ENCODE data around the gene KIF21B.

Gene KIF21B

GRCh38 chr1:201023517-201023902, at the start of gene KIF21B:
Gene KIF21B, minus strand, starts transcription at chr1:201023714. Its CDS starts 331 bp downstream, at chr1:201023383.
- DNase-seq (ENCODE audit: low spot score): peak; percentile 88

GRCh38 chr1:201072922-201073321, 49.4 kb upstream of the KIF21B start:
- no peak for DNase-seq (ENCODE audit: low spot score)

GRCh38 chr1:201072149-201072548, 48.6 kb upstream of the KIF21B start:
- no peak for DNase-seq (ENCODE audit: low spot score)

- DNase-seq (ENCODE audit: low spot score): no peak
Measured at GRCh38 chr1:201069636-201070035, 46.1 kb upstream of the KIF21B start.

GRCh38 chr1:201068976-201069375, 45.5 kb upstream of the KIF21B start:
- DNase-seq (ENCODE audit: low spot score): no peak

GRCh38 chr1:201066986-201067385, 43.5 kb upstream of the KIF21B start:
- DNase-seq (ENCODE audit: low spot score): no peak

GRCh38 chr1:201065686-201066085, 42.2 kb upstream of the KIF21B start:
- DNase-seq (ENCODE audit: low spot score): no peak

- DNase-seq (ENCODE audit: low spot score): no peak
Measured at GRCh38 chr1:201064806-201065205, 41.3 kb upstream of the KIF21B start.

- no peak for DNase-seq (ENCODE audit: low spot score)
Measured at GRCh38 chr1:201063145-201063544, 39.6 kb upstream of the KIF21B start.

GRCh38 chr1:201062511-201063091, 39.1 kb upstream of the KIF21B start:
- no peak for DNase-seq (ENCODE audit: low spot score)

- DNase-seq (ENCODE audit: low spot score): no peak
Measured at GRCh38 chr1:201061886-201062285, 38.4 kb upstream of the KIF21B start.

GRCh38 chr1:201061049-201061448, 37.5 kb upstream of the KIF21B start:
- DNase-seq (ENCODE audit: low spot score): no peak

GRCh38 chr1:201060586-201060985, 37.1 kb upstream of the KIF21B start:
- no peak for DNase-seq (ENCODE audit: low spot score)

GRCh38 chr1:201059871-201060555, 36.5 kb upstream of the KIF21B start:
- DNase-seq (ENCODE audit: low spot score): no peak

- no peak for DNase-seq (ENCODE audit: low spot score)
Measured at GRCh38 chr1:201059401-201059800, 35.9 kb upstream of the KIF21B start.

GRCh38 chr1:201054091-201054543, 30.6 kb upstream of the KIF21B start:
- DNase-seq (ENCODE audit: low spot score): no peak

GRCh38 chr1:201053155-201053860, 29.8 kb upstream of the KIF21B start:
- no peak for DNase-seq (ENCODE audit: low spot score)

- no peak for DNase-seq (ENCODE audit: low spot score)
Measured at GRCh38 chr1:201051399-201051798, 27.9 kb upstream of the KIF21B start.

- DNase-seq (ENCODE audit: low spot score): no peak
Measured at GRCh38 chr1:201050515-201051277, 27.2 kb upstream of the KIF21B start.

GRCh38 chr1:201049248-201049831, 25.8 kb upstream of the KIF21B start:
- DNase-seq (ENCODE audit: low spot score): no peak

- DNase-seq (ENCODE audit: low spot score): no peak
Measured at GRCh38 chr1:201048521-201048920, 25.0 kb upstream of the KIF21B start.

- DNase-seq (ENCODE audit: low spot score): no peak
Measured at GRCh38 chr1:201044119-201044518, 20.6 kb upstream of the KIF21B start.

Data from HuH-7.5 (cell line).